ENCODE results near the gene HDAC1.
"Not testable (repeated sequence)": the region's sequence is repeated elsewhere in the genome, so short reads cannot be mapped to it uniquely, and the experiment has no call there.

HDAC1 gene

DNA sequence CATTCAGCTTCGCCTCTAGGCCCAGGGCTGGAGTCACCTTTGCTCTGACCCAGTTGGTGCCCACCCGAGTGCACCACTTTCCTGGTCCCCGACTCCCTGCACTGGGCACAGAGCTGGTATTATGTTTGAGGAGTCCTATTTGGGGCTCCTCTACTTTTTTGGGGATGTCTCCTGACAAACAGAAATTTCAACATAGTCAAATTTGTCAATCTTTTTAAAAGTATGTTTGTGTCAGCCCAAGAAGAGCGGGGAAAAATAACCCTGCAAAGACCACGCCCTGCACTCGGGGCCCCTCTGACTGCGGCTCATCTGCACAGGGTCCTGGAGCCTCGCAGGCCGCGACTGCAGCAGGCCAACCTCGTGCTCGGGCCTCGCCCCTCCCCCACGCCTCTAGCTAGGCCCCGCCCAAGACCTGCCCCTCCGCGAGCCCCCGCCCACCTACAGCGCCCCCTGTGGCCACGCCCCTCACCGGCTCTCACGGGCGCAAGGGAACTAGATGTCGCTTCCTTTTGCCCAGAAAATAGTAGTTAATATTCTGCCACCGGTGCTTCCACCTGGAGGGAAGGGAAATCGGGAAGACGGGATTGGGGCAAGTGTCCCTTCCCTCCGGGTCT, 59.0 kb downstream of the HDAC1 start:
- peak; percentile 77 for DNase-seq

DNA sequence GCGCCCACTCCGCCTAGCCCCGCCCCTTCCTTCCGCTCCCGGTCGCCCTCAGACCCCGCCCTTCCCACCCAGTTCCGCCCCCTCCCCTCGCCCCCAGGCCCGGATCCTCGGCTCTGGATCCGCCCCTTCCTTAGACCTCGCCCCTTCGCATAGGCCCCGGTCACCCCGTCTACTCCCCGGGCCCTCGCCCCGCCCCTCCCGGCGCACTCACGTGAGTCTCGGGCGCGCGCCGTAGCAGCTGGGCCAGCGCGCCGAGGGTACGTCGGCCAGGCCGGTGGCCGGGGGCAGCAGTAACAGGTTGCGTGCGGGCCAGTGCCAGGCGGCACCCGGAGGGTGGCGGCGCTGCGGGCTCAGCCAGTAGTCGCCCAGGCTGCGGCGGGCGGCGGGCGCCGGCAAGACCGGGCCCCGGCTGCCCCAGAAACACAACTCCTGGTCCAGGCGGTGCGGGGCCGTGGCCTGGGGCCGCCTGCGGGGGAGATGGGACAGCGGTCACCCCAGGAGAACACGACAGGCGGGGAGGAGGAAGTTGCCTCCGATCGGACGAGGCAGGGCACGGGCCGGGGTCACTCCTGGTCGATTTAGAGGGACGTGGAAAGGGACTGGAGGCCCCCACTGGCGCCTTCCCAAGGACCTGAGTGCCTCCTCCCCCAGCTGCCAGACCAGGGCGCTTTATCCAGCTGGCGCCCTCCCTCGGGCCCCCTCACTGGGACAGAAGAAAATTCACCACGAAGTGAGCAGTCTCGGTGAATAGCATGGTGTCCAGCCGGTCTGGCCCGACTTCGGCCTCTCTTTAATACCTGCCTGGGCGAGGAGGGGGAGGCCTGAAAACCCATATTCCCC, 59.7 kb downstream of the HDAC1 start:
- peak; percentile 90 for DNase-seq

DNA sequence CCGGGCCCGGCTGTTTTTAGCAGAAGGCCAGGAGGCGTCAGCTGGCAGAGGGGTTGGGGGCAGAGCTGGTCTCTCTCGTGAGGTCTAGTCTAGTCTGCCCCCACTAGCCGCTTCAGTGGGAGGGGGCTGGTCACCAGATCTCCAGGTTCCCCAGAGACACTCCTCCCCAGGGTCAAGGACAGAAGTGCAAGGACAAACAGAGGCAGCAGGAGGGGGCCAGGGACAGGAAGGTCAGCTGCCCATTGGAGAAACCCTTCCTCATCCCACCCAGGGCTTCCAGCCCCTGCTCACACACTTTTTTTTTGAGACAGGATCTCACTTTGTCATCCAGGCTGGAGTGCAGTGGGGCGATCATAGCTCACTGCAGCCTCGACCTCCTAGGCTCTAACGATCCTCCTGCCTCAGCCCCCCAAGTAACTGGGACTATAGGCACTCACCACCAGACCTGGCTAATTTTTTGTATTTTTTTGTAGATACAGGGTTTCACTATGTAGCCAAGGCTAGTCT, 60.4 kb downstream of the HDAC1 start:
- DNase-seq = no peak

DNA sequence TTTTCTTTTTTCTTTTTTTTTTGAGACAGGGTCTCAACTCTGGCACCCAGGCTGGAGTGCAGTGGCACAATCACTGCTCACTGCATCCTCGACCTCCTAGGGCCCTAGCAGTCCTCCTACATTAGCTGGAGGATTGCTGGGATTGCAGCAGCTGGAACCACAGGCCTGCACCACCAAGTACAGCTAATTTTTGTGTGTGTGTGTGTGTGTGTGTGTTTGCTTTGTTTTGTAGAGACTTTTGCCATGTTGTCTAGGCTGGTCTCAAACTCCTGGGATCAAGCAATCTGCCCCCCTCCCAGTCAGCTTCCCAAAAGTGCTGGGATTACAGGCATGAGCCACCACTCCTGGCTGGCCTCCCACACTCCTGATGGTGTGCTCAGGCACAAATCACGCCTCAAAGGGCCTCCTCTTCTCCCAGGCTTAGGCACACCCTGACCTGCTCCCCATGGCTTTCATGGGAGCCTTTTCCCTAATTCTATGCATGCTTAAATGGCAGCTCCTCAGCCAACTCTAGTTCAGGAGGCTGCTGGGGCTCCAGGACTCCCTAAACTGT, 61.0 kb downstream of the HDAC1 start:
- DNase-seq = no peak

DNA sequence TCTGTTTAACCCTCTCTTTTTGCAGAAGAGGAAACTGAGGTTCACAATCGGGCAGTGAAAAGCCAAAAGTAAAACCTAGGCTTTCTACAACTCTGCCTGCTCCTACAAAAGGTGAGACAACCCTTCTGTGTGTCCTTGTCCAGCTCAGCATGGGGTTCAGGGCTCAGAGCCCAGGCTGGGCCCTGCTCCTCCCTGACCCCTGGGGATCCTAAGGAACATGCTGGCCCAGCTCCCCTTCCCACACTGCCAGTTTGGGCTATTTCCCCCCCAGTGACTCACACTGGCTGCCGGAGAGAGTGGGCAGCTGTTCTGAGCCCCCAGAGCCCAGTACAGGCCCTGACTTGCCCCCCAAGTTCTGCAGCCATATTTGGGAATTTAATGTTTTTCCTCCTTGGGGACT, 61.5 kb downstream of the HDAC1 start:
- no peak for DNase-seq

DNA sequence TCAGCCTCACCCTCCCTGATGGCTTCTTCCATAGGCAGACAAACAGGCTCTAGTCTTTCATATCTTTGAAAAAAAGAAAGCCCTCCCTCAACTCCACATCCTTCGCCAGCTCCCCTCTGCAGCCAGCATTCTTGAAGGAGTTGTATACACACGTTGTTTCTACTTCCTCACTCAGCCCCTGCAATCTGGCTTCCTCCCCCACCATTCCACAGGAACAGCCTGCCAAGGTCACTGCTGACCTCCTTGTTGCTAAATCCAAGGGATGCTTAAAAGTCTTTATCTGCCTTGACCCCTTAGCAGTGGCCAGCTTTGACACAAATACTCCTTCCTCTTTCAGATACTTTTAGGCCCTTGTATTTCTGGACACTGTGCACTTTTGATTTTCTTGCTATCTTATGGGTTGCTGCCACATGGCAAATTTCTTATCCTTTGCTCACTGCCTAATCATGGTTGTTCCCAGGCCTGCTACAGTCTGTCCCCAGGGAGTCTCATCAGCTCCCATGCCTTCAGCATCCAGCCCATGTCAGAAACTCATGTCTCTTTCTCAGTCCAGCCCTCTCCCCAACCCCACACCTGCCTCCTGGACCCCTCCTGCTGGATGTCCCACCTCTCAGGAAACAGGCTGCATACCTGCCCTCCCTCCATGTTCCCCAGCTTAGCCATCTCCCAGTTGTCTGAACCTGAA, 62.1 kb downstream of the HDAC1 start:
- DNase-seq = no peak

DNA sequence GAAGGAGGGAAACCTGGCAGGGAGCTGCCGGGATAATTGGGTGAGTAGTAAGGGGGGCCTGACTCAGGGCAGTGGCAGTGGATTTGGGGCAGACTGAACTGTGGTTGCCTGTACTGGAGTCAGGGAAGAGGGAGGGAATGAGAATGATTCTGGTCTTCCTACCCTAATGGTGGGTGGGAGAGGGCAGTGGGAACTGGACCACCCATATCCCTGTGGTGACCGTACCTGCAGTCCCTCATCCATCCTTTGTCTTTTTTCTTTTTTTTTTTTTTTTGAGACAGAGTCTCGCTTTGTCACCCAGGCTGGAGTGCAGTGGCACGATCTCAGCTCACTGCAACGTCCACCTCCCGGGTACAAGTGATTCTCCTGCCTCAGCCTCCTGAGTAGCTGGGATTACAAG, 63.9 kb downstream of the HDAC1 start:
- not testable (repeated sequence) for DNase-seq

DNA sequence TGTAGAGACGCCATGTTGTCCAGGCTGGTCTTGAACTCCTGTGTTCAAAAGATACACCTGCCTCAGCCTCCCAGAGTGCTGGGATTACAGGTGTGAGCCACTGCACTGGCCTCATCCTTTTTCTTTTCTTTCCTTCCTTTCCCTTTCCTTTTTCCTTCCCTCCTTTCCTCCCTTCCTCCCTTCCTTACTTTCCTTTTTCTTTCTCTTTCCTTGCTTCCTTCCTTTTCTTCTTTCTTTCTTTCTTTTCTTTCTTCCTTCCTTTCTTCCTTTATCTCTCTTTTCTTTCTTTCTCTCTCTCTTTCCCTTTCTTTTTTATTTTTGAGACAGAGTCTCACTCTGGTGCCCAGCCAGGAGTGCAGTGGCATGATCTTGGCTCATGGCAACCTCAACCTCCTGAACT, 64.6 kb downstream of the HDAC1 start:
- DNase-seq = no peak

DNA sequence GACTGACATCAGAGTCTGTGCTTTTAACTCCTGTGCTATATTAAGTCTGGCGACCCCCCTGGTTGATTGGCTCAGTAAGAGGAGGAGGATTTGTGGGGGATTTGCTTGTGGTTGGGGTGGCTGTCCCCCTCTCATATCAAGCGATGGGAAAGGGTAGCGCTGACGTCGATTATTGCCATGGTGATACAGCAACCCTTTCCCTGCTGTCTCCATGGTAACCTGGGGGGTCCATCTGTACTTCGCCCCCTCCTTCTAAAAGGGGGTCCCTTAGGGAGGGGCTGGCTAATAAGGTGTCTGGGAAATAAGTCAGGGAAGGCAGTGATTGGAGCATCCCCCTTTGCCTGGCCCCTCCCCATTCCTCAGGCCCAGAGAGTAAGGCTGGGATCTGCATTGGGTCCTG, 65.7 kb downstream of the HDAC1 start:
- DNase-seq = no peak

DNA sequence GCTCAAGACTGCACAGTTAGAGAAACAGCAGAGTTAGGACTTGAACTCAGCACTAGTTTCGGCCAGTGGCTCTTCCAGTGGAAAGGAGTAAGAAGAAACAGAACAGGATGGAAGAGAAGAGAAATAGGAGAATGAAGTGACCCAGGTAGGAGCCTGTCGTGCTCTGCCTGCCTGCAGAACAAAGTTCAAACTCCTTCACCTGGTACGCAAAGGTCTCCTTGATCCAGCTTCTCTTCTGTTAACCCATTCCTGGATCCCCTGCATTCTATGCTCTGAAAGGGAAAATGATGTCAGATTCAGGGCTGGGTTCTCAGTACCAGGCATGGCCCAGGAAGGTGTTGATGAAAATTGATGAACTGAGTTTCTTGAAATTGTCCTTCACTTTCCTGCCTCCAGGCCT, 66.6 kb downstream of the HDAC1 start:
- DNase-seq = no peak

DNA sequence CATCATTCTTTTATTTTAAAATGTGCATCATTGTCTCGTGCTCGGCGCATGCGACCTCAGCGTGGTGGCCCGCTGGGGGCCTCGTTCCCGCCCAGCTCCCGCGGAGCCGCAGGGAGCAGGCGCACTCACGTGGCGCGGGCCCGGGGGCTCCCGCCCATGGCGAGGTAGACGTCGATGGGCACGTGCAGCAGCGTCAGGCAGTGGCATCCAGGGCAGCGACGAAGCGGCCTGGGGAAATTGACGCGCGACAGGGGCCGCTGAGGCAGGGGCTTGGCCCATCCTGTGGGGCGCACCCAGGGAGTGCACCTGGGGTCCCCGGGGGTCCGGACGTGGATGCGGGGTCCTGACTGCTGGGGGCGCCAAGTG, 69.4 kb downstream of the HDAC1 start:
- DNase-seq = no peak

DNA sequence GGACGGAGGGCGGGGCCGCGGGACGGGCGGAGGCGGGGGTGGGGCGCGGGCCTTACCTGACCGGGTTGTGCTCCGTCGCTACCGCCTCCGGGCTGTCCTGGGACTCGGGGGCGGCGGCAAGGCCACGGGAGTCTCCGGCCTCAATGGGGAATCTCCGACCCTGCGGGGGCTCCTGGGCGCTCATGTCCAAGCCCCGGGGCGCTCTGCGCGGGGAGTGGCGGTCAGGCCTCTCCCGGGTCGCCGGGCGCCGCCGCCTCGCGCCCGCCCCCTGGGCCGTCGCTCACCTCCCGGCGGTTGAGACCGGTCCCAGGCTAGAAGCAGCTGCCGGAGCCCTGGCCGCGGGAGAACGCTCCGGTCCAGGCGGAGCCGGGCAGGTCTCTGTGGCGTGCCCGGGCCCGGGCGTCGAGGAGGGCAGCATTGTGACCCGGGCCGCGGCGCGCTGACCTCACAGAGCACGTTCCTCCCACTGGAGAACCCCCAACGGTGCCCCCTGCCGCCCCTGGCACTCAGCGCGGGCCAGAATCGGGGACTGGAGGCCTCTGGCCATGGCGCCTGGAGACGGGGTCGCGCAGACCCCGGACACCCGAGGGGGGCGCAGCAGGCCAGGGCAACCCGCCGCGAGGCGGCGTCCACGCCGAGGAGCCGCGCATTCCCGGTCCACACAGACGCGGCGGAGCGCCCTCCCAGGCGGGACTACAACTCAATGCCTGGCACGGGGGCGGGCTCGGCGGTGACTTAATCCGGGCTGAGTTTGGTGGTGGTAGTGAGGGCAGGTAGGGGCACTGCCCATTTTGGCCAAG, 70.0 kb downstream of the HDAC1 start:
- no peak for DNase-seq

DNA sequence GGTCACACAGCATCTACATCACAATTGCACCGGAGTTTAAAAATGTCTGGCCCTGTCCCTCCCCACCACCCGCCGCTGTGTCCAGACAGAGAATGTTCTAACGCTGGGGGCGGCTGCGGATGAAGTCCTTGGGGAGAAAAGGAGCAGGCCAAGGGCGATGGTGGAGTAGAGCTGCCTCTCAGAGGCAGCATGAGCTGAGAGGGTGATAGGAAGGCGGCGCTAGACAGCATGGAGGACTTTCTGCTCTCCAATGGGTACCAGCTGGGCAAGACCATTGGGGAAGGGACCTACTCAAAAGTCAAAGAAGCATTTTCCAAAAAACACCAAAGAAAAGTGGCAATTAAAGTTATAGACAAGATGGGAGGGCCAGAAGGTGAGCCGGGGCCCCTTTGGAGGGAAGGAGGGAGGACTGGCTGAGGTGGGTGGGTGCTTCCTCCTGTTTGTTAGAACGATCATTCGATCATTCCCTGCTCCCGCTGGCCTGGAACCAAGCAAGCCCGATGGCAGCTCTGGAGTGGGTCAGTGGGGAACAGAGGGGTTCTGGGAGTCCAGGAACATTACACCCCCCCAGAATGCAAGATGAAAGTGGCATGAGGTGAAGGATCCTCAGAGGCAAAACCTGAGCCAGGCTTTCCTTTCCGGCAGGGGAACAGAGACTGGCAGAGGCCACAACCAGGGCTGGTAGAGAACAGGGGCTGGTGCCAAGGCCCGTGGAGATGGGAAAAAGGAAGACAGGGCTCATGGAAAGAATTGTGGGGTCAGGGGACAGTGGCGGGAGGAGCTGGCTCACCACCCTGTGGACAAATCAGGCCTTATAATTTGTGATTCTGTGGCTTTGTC, 70.8 kb downstream of the HDAC1 start, which contains the start of the genes FAM229A and TSSK3:
Gene FAM229A, minus strand, starts transcription at position 12 of the 840 bp plus-strand sequence. CDS start 394 bp downstream, outside the sequence.
Gene TSSK3, plus strand, starts transcription at position 66 of the 840 bp plus-strand sequence. Its CDS starts 163 bp downstream, at position 229.
- no peak for DNase-seq

DNA sequence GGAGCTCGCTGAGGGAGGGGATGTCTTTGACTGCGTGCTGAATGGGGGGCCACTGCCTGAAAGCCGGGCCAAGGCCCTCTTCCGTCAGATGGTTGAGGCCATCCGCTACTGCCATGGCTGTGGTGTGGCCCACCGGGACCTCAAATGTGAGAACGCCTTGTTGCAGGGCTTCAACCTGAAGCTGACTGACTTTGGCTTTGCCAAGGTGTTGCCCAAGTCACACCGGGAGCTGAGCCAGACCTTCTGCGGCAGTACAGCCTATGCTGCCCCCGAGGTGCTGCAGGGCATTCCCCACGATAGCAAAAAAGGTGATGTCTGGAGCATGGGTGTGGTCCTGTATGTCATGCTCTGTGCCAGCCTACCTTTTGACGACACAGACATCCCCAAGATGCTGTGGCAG, 71.8 kb downstream of the HDAC1 start:
- no peak for DNase-seq

DNA sequence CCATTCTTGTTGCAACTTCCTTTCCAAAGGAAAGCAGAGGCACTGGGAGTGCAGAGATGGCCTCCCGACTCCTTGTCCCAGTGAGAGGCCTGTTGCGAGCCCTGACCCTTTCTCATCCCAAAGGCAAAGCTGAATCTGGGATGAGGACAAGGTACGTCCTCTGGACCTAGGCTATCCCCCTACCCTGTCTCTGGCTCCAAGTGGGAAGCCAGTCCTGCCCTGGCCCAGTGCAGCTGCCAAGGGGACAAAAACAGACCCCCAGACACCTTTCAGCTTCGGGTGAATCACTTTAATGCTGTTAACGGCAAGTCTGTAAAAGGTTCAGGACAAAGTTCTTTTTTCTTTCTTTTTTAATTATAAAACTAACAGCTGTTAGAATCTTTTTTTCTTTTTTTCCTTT, 73.0 kb downstream of the HDAC1 start:
- no peak for DNase-seq

DNA sequence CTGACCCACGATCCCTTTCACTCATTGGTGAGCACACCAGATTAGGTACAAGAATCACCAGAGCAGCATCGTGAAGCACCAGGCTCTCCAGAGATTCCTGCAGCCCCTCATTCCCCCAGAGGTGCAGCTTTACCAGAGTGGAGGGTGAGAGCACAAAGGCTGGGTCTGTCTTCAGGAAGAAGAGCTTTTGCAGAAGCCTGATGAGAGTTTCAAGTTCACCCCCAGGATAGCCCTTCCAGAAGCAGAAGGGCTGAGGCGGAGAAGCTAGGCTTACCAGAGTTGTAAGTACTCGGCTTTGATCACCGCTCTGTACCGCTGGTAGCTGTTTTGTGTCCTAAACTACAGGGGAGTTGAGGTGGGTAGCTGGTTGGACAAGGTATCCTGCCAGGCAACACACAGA, 73.6 kb downstream of the HDAC1 start:
- DNase-seq = no peak

DNA sequence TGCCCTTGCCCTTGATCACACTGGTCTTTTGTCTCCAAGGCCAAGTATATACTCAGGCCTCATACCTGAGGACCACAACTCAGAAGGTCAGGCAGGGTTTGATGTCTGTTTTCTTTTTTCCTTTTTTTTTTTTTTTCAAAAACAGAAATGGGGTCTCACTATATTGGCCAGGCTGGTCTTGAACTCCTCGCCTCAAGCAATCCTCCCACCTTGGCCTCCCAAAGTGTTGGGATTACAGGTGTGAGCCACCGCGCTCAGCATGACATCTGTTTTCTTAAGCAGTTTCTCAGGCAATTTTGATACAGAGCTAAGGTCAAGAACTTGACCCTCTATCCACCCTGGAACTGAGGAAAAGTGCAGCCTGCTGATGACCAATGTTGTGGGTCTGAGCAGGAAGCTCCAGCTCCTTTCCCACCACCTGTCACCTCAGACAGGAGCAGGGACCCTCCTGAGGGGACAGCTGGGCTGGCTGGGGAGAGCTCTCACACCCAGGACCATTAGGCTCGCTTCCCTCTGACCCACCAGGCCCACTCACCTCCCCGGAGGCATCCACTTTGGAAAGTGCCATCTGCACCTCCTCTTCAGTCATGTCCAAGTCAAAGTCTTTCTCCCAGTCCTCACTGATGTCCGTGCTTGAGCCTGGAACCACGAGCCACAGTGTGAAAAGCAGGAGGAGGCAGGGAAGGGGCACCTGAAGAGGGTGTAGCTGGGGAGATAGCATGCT, 76.2 kb downstream of the HDAC1 start:
- no peak for DNase-seq

DNA sequence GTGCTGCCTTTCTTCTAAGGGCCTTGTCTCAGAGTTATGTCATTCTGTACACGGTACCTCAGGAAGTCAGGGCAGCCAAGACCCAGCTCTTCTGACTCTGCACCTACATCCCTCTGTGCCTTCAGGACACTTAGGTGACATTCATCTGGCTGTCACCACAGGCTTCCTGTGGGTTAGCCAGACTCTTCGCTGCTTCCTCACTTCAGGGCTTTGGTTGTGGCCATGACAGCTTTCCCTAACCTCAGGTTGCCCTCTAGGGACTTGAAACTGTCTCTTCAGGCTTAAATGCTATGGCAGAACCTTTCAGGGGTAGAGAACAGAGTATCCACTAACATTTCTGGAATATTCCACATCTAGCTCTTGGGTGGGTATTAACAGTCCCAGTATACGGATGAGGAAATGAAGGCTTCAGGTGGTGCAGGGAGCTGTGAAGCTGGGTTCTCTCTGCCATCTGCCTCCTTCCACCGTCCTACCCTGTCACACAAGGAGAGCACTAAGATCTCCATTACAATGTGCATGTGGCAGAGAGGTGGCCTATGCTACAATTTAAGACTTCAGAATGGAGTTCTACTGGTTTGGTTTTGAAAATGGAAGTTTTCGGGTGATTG, 80.4 kb downstream of the HDAC1 start:
- DNase-seq = peak; percentile 49

DNA sequence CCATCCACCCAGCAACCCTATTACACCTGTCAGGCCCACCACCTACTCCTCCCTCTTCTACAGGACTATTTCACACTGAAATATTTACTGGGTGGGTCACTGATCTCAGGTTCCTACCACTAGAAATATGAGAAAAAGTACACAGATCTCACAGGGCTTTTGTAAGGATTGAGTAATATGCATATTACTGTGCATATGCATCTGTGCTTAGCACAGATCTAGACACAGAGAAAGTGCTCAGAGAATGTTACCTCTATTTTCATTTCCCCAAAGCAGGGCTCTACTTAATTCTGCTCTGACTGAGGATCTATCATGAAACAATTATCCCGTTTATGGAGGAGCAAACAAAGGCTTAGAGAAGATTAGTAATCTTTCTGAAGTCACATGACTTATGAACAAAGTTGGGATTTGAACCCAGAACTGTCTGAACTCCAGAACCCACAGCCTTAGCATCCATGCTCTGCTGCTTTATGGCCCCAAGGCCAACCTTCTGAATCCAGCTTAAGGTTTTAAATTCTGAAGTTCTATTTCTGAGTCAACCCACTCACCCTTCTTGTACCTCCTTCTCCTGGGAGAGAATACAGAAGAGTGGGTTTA, 82.2 kb downstream of the HDAC1 start:
- no peak for DNase-seq

DNA sequence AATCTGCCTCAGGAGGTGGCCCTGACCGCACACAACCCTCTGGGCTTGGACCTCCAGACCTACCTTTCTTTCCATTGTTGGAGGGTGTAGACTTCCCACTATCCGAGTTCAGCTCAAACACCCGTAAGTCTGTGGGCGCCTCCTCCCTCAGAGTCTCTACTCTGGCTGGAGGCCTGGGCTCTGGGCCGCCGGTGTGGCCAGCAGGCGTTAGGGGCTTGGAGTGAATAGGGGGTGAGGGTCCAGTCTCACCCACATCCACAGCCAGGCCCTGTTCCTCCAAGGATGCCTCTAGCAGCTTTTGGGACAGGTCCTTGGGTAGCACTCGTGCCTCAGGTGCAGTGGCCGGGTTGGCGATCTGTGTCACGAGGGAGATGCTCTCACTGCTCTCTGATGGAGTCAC, 84.3 kb downstream of the HDAC1 start:
- no peak for DNase-seq
